ENCODE data around the gene STARD3. TPM values are rescaled to one million over a fixed set of nuclear protein-coding genes. Genes with fewer than 3 reads are reported as not detected.

The STARD3 gene
- total and polyA plus RNA-seq, 2 donors (not counting 3 experiments of a cell fraction or from before 2014, with no cell fraction given), result 51.0 to 75.7 TPM

DNA sequence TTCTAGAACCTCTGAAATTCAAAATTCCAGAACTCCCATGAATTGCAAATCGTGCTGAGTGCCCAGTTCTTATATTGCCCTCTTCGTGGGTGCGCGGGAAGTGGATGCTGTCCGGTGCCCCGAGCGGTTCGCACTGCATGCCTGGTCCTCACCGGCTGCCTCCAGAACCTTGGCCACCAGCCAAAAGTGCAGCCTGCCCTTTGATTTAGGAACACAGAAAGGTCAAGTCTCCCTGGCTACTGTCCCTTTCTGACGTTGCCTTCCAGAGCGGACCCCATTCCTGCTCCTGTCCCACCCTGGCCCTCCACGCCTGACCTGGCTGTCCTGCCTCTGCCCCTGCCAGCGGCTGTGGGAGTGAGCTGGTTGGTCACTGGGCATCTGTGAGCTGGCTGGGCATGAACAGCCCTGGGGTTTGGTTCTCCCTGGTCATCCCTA is 38.9 kb upstream of the STARD3 start:
- no peaks in the 10 kb centered on the region for H4K20me1 ChIP-seq (replicated peaks; ENCODE audit: control insufficient read depth, extremely low read depth, insufficient read depth, low read length)
- no peak overlapping the region for H3K4me3 ChIP-seq (replicated peaks in 1 of 3; ENCODE audit: insufficient read depth in 1 of 3, low read depth in 1 of 3, low read length in 3 of 3)
- H3K9me1 ChIP-seq (replicated peaks; ENCODE audit: control insufficient read depth, extremely low read depth, insufficient read depth, low read length), result no peaks in the 10 kb centered on the region
- no peak overlapping the region for H3K9ac ChIP-seq (replicated peaks; ENCODE audit: extremely low read depth, insufficient read depth, low read length)
- intact Hi-C loops (cut with micrococcal nuclease), result no loop called here
- peaks cover 82% of the 10 kb centered on the region in 2 experiments for H3K27me3 ChIP-seq (ENCODE audit: control insufficient read depth in 2 of 2, insufficient read depth in 2 of 2, low read length in 2 of 2)
- peak; percentile 55 for TF ChIP-seq EZH2 (IDR thresholded peaks at IDR 0.05; ENCODE audit: borderline replicate concordance, low read depth, low read length, severe bottlenecking)
- TF ChIP-seq JUN (IDR thresholded peaks at IDR 0.05; ENCODE audit: borderline replicate concordance, insufficient read depth, insufficient read length, low read depth), result no peak
- no peak for TF ChIP-seq POLR2AphosphoS5 (IDR thresholded peaks at IDR 0.05; ENCODE audit: insufficient read depth, low read depth, low read length)
- TF ChIP-seq FOS (IDR thresholded peaks at IDR 0.05; ENCODE audit: borderline replicate concordance, insufficient read depth, low read length), result no peak
- POLR2A ChIA-PET, result no interaction called here
- no peak for FAIRE-seq
- DNase-seq (ENCODE audit: low read depth, low spot score), result no peak
- H3K4me2 ChIP-seq (ENCODE audit: insufficient read depth, low read length), result no peak overlapping the region
- dilution Hi-C loops (cut with MboI; ENCODE audit: extremely low pct_ligation_motif_present, low sequenced_read_pairs), result no loop called here
- H3K4me1 ChIP-seq (ENCODE audit: control insufficient read depth, extremely low read depth, insufficient read depth, low read length), result no peaks in the 10 kb centered on the region
- H3K9me3 ChIP-seq (replicated peaks; ENCODE audit: control insufficient read depth, insufficient read depth, low read length), result no peaks in the 10 kb centered on the region
- H3K36me3 ChIP-seq (ENCODE audit: control insufficient read depth in 2 of 2, extremely low read depth in 1 of 2, insufficient read depth in 2 of 2, low read length in 2 of 2), result no peaks in the 10 kb centered on the region
- H2AFZ ChIP-seq (ENCODE audit: low read depth, low read length), result no peak overlapping the region
- H3K27ac ChIP-seq (ENCODE audit: insufficient read depth, low read depth, low read length), result no peak overlapping the region
- no TSS peak for BruUV-seq (replicated peaks)
- CTCF ChIA-PET, result interaction anchor here (1.6 to 1.7 kb wide), 2 partner anchors 22 to 24 kb away, joined by 5 to 8 read pairs; no protein-coding TSS in a partner anchor
- H3K79me2 ChIP-seq (ENCODE audit: control insufficient read depth, insufficient read depth, low read length), result no peaks in the 10 kb centered on the region

DNA sequence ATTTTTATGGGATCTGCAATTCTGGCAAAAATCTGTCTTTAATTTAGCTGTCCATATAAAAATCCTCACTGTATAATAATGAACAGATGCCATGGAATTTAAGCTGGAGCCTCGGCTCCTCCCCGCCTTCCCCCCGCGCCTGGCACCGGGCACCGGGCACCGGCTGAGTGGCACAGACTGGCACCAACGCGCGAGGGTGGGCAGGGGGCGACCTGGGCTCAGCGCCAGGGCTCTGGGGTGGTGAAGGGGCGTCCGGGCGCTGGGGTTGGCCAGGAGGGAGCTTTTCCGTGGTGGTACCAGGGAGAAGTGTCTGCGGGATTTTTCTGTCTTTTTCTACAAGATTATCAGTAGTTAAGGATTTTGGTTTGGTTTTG is 38.3 kb upstream of the STARD3 start:
- ChIA-PET POLR2A (no interaction called here), CTCF (interaction anchor here (1.6 to 1.7 kb wide), 2 partner anchors 23 kb away, joined by 5 to 8 read pairs; no protein-coding TSS in a partner anchor)
- TF ChIP-seq EZH2 (IDR thresholded peaks at IDR 0.05; ENCODE audit: borderline replicate concordance, low read depth, low read length, severe bottlenecking) (peak; percentile 46), POLR2A (IDR thresholded peaks at IDR 0.05; ENCODE audit: low read depth, low read length) (no peak)
- no peak overlapping the region for H2AFZ ChIP-seq (ENCODE audit: low read depth, low read length)
- H3K27ac ChIP-seq (ENCODE audit: insufficient read depth, low read depth, low read length), result no peak overlapping the region
- H3K27me3 ChIP-seq (ENCODE audit: control insufficient read depth in 2 of 2, insufficient read depth in 2 of 2, low read length in 2 of 2), result peaks cover 87 to 88% of the 10 kb centered on the region in 2 experiments
- no TSS peak for BruUV-seq (replicated peaks)
- H3K4me3 ChIP-seq (replicated peaks in 1 of 3; ENCODE audit: insufficient read depth in 1 of 3, low read depth in 1 of 3, low read length in 3 of 3), result no peak overlapping the region
- dilution Hi-C loops (cut with MboI; ENCODE audit: extremely low pct_ligation_motif_present, low sequenced_read_pairs) (no loop called here), intact Hi-C loops (cut with micrococcal nuclease) (no loop called here)
- H3K4me2 ChIP-seq (ENCODE audit: insufficient read depth, low read length), result no peak overlapping the region
- H3K79me2 ChIP-seq (ENCODE audit: control insufficient read depth, insufficient read depth, low read length), result no peaks in the 10 kb centered on the region
- no peak for DNase-seq (ENCODE audit: low read depth, low spot score)
- no peaks in the 10 kb centered on the region for H3K9me1 ChIP-seq (replicated peaks; ENCODE audit: control insufficient read depth, extremely low read depth, insufficient read depth, low read length)
- FAIRE-seq, result no peak
- H3K36me3 ChIP-seq (ENCODE audit: control insufficient read depth in 2 of 2, extremely low read depth in 1 of 2, insufficient read depth in 2 of 2, low read length in 2 of 2), result no peaks in the 10 kb centered on the region
- H4K20me1 ChIP-seq (replicated peaks; ENCODE audit: control insufficient read depth, extremely low read depth, insufficient read depth, low read length), result no peaks in the 10 kb centered on the region
- H3K9me3 ChIP-seq (replicated peaks; ENCODE audit: control insufficient read depth, insufficient read depth, low read length), result no peaks in the 10 kb centered on the region
- no peaks in the 10 kb centered on the region for H3K4me1 ChIP-seq (ENCODE audit: control insufficient read depth, extremely low read depth, insufficient read depth, low read length)
- H3K9ac ChIP-seq (replicated peaks; ENCODE audit: extremely low read depth, insufficient read depth, low read length), result no peak overlapping the region

Data from endothelial cell of umbilical vein (primary cell).